GM12878 (cell line): Measurements from ENCODE around the gene RBKS. TPM values are rescaled to one million over a fixed set of nuclear protein-coding genes. Genes with fewer than 3 reads are reported as not detected.

Source experiments
- ATAC-seq: fragments of 200-7000 bp; cut with Tn5 transposase; 3 replicates; pipeline ENCODE4 v1.9.1; 2020; ENCODE audit warnings: mild to moderate bottlenecking, moderate library complexity
- BruUV-seq: library from RNA; stranded (reverse); fragments of 400-500 nt; replicated peaks from 2 replicates; lab custom pipeline; 2021; lab: Mats Ljungman, UMichigan
- CTCF ChIA-PET: fragments of 300-600 bp; sonication (Branson Sonifier 250); formaldehyde crosslinking; extraction: SDS; loops from one replicate; lab custom pipeline; 2021; ENCODE audit warnings: inconsistent platforms; lab: Yijun Ruan, JAX
- POLR2A ChIA-PET: fragments of 350-600 bp; formaldehyde crosslinking; extraction: SDS; loops from one replicate; lab custom pipeline; 2021; ENCODE audit warnings: inconsistent platforms; lab: Charles Lee
- RAD21 ChIA-PET: fragments of 300-600 bp; sonication (Branson Sonifier 250); formaldehyde crosslinking; loops from one replicate; lab custom pipeline; 2023; ENCODE audit warnings: antibody characterized with exemption; ENCODE audit not compliant: unreplicated experiment; lab: Charles Lee
- SMC1A ChIA-PET: fragments of 300-600 bp; sonication (Branson Sonifier 250); formaldehyde crosslinking; loops from one replicate; lab custom pipeline; 2023; ENCODE audit not compliant: unreplicated experiment, uncharacterized antibody; lab: Charles Lee
- DNase-seq: peaks from one replicate; pipeline ENCODE4 v3.0.0-alpha.2; 2011; ENCODE audit warnings: low read depth, low spot score
- FAIRE-seq: peaks from 3 replicates; lab custom pipeline; 2011; peaks lifted over from hg19 to GRCh38; lab: Jason Lieb, UNC
- H2AFZ ChIP-seq: 2 replicates; pipeline ENCODE4 v1.6.0; 2011; ENCODE audit warnings: low read depth, low read length, control low read depth; ENCODE audit not compliant: control insufficient read depth
- H3K27ac ChIP-seq: 2 replicates; pipeline ENCODE4 v1.5.1; 2011; ENCODE audit warnings: control low read depth; ENCODE audit not compliant: control insufficient read depth, insufficient read depth
- H3K27me3 ChIP-seq, 2 experiments: replicated peaks in 1 of 2; 2 replicates each; pipeline versions ENCODE4 v1.6.0 to v1.6.1; 2011; ENCODE audit warnings: low read length in 1 of 2; ENCODE audit not compliant: control insufficient read depth in 2 of 2, insufficient read depth in 2 of 2
- H3K36me3 ChIP-seq, 2 experiments: 2 replicates each; pipeline ENCODE4 v1.5.1; 2011; ENCODE audit warnings: low read length in 1 of 2; ENCODE audit not compliant: control insufficient read depth in 2 of 2, insufficient read depth in 2 of 2
- H3K4me1 ChIP-seq: 2 replicates; pipeline ENCODE4 v1.6.1; 2011; ENCODE audit warnings: mild to moderate bottlenecking, low read length, moderate library complexity, mixed read lengths; ENCODE audit not compliant: control insufficient read depth, insufficient read depth
- H3K4me2 ChIP-seq: 2 replicates; pipeline ENCODE4 v1.6.0; 2011; ENCODE audit warnings: control low read depth; ENCODE audit not compliant: control insufficient read depth, insufficient read depth
- H3K4me3 ChIP-seq: fragments of 200-600 bp; sonication (generic); 2 replicates; pipeline ENCODE4 v1.5.1; 2016
- H3K79me2 ChIP-seq: 2 replicates; pipeline ENCODE4 v1.6.0; 2011; ENCODE audit warnings: low read length; ENCODE audit not compliant: control insufficient read depth, insufficient read depth
- H3K9ac ChIP-seq: 2 replicates; pipeline ENCODE4 v1.8.0; 2011; ENCODE audit warnings: low read length, control low read depth, mixed read lengths; ENCODE audit not compliant: control insufficient read depth, insufficient read depth
- H3K9me3 ChIP-seq: replicated peaks from 3 replicates; pipeline ENCODE4 v1.5.1; 2011; ENCODE audit warnings: mild to moderate bottlenecking, low read length; ENCODE audit not compliant: control insufficient read depth, insufficient read depth
- H4K20me1 ChIP-seq: 2 replicates; pipeline ENCODE4 v1.6.0; 2011; ENCODE audit not compliant: control insufficient read depth, insufficient read depth
- ASH2L ChIP-seq: fragments of 300-600, 200-600 bp; sonication (generic); IDR thresholded peaks from 2 replicates; pipeline ENCODE4 v1.6.1; 2017; ENCODE audit warnings: low read depth, mild to moderate bottlenecking, borderline replicate concordance
- CHD2 ChIP-seq: IDR thresholded peaks from 2 replicates; pipeline ENCODE4 v1.6.1; 2011; ENCODE audit warnings: low read depth, low read length, improper control_type of control experiment, borderline replicate concordance
- HSF1 ChIP-seq: fragments of 150-350 bp; IDR thresholded peaks from 2 replicates; pipeline ENCODE4 v1.6.1; 2014; ENCODE audit warnings: mild to moderate bottlenecking, low read depth, low read length
- IRF3 ChIP-seq: fragments of 450-650 bp; IDR thresholded peaks from 2 replicates; pipeline ENCODE4 v1.6.1; 2014; ENCODE audit warnings: mild to moderate bottlenecking
- MYB ChIP-seq: fragments of 150-350 bp; IDR thresholded peaks from 2 replicates; pipeline ENCODE4 v1.6.1; 2014; ENCODE audit warnings: mild to moderate bottlenecking, low read depth, low read length, borderline replicate concordance
- MYC ChIP-seq: IDR thresholded peaks from 2 replicates; pipeline ENCODE4 v1.6.1; 2011; ENCODE audit warnings: mild to moderate bottlenecking, low read length, moderate library complexity, inconsistent platforms; ENCODE audit not compliant: insufficient read depth, insufficient replicate concordance, insufficient read length, severe bottlenecking
- NBN ChIP-seq: fragments of 450-650 bp; IDR thresholded peaks from 2 replicates; pipeline ENCODE4 v1.6.1; 2016
- NKRF ChIP-seq: fragments of 450-650 bp; conservative IDR thresholded peaks from 2 replicates; pipeline ENCODE4 v1.6.1; 2017; ENCODE audit warnings: mild to moderate bottlenecking, moderate library complexity
- SMC3 ChIP-seq: IDR thresholded peaks from 2 replicates; pipeline ENCODE4 v1.6.1; 2011; ENCODE audit warnings: low read length, improper control_type of control experiment, borderline replicate concordance
- ZZZ3 ChIP-seq: IDR thresholded peaks from 2 replicates; pipeline ENCODE4 v1.6.1; 2011; ENCODE audit warnings: low read depth; ENCODE audit not compliant: control insufficient read depth, insufficient read length
- WGBS: methylation state at CpG from one replicate; pipeline ENCODE4 v1.1.6; 2016; ENCODE audit warnings: low lambda C conversion rate; ENCODE audit not compliant: insufficient replicate concordance, insufficient coverage; ENCODE audit errors: missing lambda C conversion rate; 5-methylcytosine and 5-hydroxymethylcytosine counted together
- in situ Hi-C: fragments of 300-500 bp; cut with MboI; formaldehyde crosslinking; loops from 9 replicates; pipeline ENCODE4 v1.14.3; 2018; ENCODE audit warnings: mixed read lengths
- intact Hi-C: fragments of 100-400 bp; cut with micrococcal nuclease; formaldehyde crosslinking; loops from one replicate; pipeline ENCODE4 v1.14.2; 2022; ENCODE audit not compliant: unreplicated experiment
- polyA plus RNA-seq, 11 experiments: library from polyadenylated mRNA; depleted of rRNA in 4 of 11; unstranded in 6 of 11; stranded (reverse) in 5 of 11; fragments of >200 nt; fragmentation: Nextera tagmentation in 4 of 11; fragmentation: Illumina TruSeq in 1 of 11; extraction: Ambion mirVana in 4 of 11; extraction: Trizol in 1 of 11; gene quantifications; 1 replicate in 1 of 11; 2 replicates in 10 of 11; pipeline versions ENCODE4 v1.2.1 to v1.2.3, GENCODE V29; 2011 to 2016; ENCODE audit warnings: inconsistent platforms in 2 of 11, missing spikeins in 2 of 11, low read depth in 1 of 11
- total RNA-seq, 4 experiments: library from RNA; depleted of rRNA in 3 of 4; stranded (reverse); fragments of >200 nt in 3 of 4; fragmentation: Illumina TruSeq in 1 of 4; extraction: Trizol in 1 of 4; gene quantifications; 2 replicates each; pipeline versions ENCODE4 v1.2.1 to v1.2.3, GENCODE V29; 2013 to 2021

RBKS gene
- total and polyA plus RNA-seq, 10 of the 15 experiments (the other 5 are each of a cell fraction or from before 2014, with no cell fraction given) = 0.39 to 1.8 (median 1.0) TPM

DNA sequence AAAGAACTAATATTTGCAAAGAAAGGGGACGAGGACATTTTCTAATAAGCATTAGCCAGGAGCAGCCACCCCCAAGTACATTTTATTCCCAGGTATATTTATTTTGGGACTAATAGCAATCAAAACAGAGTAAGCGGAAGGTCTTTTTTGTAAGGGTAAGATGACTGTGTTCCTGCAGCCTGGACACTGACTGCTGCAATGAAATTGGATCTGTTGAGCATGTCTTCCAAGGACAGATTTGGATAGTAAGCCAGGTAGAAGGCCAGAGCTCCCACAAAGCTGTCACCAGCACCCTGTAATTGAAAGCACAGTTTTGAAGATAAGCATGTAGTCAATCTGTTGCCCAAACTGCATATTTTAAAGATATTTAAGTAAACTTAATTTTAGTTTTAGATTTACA, 108.7 kb downstream of the RBKS start:
- no peak for DNase-seq
- POLR2A ChIA-PET = no interaction called here
- in situ Hi-C loops = no loop called here
- SMC1A ChIA-PET = no interaction called here
- no peak overlapping the region for H3K4me3 ChIP-seq
- peaks cover 2% of the 10 kb centered on the region; the same call in 1 of the 2 replicates for H3K79me2 ChIP-seq
- no peaks in the 10 kb centered on the region for H3K36me3 ChIP-seq
- no peak overlapping the region for H2AFZ ChIP-seq
- RAD21 ChIA-PET = no interaction called here
- CTCF ChIA-PET = interaction anchor here (1.5 kb wide), 1 partner anchor 10 kb away, joined by 4 read pairs; the partner anchor contains the start of gene MRPL33
- WGBS = 100% methylated on average over 2 of the region's 2 CpGs
- H3K27ac ChIP-seq = no peak overlapping the region
- no peak for FAIRE-seq
- BruUV-seq = no TSS peak
- H3K4me1 ChIP-seq = no peaks in the 10 kb centered on the region
- no peak overlapping the region for H3K9ac ChIP-seq
- no peak for ATAC-seq
- H3K4me2 ChIP-seq = no peak overlapping the region
- H4K20me1 ChIP-seq = no peaks in the 10 kb centered on the region; the same call in 1 of the 2 replicates
- no peaks in the 10 kb centered on the region for H3K9me3 ChIP-seq
- no peak for TF ChIP-seq IRF3
- TF ChIP-seq ZZZ3 = no peak
- TF ChIP-seq CHD2 = no peak
- TF ChIP-seq SMC3 = no peak
- no peak for TF ChIP-seq MYB
- TF ChIP-seq MYC = no peak
- no peak for TF ChIP-seq NKRF
- no peak for TF ChIP-seq HSF1
- TF ChIP-seq ASH2L = no peak
- no peak for TF ChIP-seq NBN
- intact Hi-C loops = no loop called here
- no peaks in the 10 kb centered on the region for H3K27me3 ChIP-seq
